Uterus (tissue), 2 donors: ENCODE results near the gene MACROD1.

Source experiments
- CTCF ChIP-seq, 4 experiments: fragments of 200-600 bp in 2 of 4; fragments of 450-650 bp in 2 of 4; sonication (generic) in 2 of 4; IDR thresholded peaks; one replicate each; pipeline ENCODE4 v1.5.1; 2016 to 2019; ENCODE audit warnings: antibody characterized with exemption in 4 of 4, mild to moderate bottlenecking in 2 of 4, moderate library complexity in 1 of 4
- POLR2A ChIP-seq, 2 donors: fragments of 450-650 bp; IDR thresholded peaks; one replicate each; pipeline ENCODE4 v1.6.1; 2016; ENCODE audit warnings: antibody characterized with exemption in 2 of 2, mild to moderate bottlenecking in 1 of 2, moderate library complexity in 1 of 2

- TF ChIP-seq POLR2A (IDR thresholded peaks at IDR 0.05) (no peak), CTCF (IDR thresholded peaks at IDR 0.05) (no peak)
Measured at GRCh38 chr11:64035081-64035524, 130.8 kb downstream of the MACROD1 start.
